Activated CD8-positive, alpha-beta memory T cell treated with anti-CD3 and anti-CD28 coated beads, Interleukin-2, amount 10 ng/mL, durations not matched to agents 7 days and 5 days (primary cell): ENCODE measurements around the gene TMED8. TPM values are rescaled to one million over a fixed set of nuclear protein-coding genes. Genes with fewer than 3 reads are reported as not detected.
"Not testable (repeated sequence)": the region's sequence is repeated elsewhere in the genome, so short reads cannot be mapped to it uniquely, and the experiment has no call there.

Experiments used
- ATAC-seq: fragments of 150-1000 bp; cut with Tn5 transposase; one replicate; pipeline ENCODE4 v1.10.0; 2021; ENCODE audit warnings: moderate library complexity
- CTCF ChIA-PET: fragments of 350-600 bp; sonication (Branson Sonifier 250); formaldehyde crosslinking; loops from one replicate; lab custom pipeline; 2021; ENCODE audit warnings: antibody characterized with exemption; lab: Charles Lee
- DNase-seq: peaks from one replicate; pipeline ENCODE4 v3.0.0-alpha.2; 2020
- H3K27ac Mint-ChIP-seq: one replicate; pipeline ENCODE4 v1.8.0; 2021; ENCODE audit warnings: mild to moderate bottlenecking, mixed read lengths
- H3K27me3 Mint-ChIP-seq: one replicate; pipeline ENCODE4 v1.8.0; 2021; ENCODE audit warnings: mixed read lengths
- H3K36me3 Mint-ChIP-seq: one replicate; pipeline ENCODE4 v1.8.0; 2021; ENCODE audit warnings: mild to moderate bottlenecking, mixed read lengths
- H3K4me1 Mint-ChIP-seq: one replicate; pipeline ENCODE4 v1.8.0; 2021; ENCODE audit warnings: mixed read lengths
- H3K4me3 Mint-ChIP-seq: one replicate; pipeline ENCODE4 v1.8.0; 2021; ENCODE audit warnings: mild to moderate bottlenecking, moderate library complexity, mixed read lengths
- H3K9me3 Mint-ChIP-seq: one replicate; pipeline ENCODE4 v1.8.0; 2022; ENCODE audit warnings: low read depth, mixed read lengths
- total RNA-seq, 2 experiments: library from RNA; stranded (reverse); gene quantifications; one replicate each; pipeline ENCODE4 v1.2.3, GENCODE V29; 2021

TMED8 gene
- total RNA-seq, 2 experiments from 2014 or later, result 17.6 to 24.4 TPM

DNA sequence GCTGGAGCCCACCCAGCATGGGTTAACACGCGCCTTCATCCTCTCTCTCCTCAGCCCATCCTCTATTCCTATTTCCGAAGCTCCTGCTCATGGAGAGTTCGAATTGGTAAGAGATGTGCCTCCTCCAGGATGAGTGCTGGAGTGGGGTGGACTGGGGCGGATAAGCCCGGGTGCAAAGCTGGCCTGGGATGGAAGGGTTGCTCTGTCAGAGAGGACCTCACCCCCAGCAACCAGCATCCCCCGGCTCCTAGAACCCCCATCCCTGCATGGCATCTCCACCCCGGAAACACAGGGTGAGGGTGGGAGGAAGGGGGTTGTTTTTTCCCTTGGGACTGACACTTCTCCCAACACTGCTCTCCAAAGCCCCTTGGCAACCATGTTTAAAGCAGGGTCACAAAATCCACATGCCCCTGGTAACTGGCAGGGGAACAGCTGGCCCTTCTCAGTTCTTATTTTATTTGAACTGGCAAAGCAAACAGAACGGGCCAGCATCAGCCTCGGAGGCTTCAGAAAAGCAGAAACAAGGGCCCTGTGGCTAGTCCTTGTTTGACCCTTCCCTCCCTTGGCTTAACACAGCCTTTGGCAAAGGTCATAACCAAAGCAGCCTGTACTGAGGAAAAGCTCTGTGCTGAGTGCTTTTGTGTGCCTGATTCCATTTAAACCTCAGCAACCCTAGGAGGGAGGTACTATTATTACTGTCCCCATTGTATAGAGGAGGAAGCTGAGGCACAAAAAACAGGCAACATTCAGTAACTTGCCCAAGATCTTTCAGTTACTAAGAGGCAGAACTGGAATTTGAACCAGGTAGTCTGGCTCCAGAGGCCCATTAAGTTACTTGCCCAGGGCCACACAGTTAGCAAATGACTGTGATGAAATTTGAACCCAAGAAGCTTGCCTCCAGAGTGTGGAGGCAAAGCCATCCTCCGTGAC lies 51.8 kb downstream of the TMED8 start:
- no peak for DNase-seq
- ATAC-seq, result no peak
- Mint-ChIP-seq H3K9me3 (no peaks in the 10 kb centered on the region), H3K4me1 (peaks cover 12% of the 10 kb centered on the region), H3K36me3 (no peaks in the 10 kb centered on the region), H3K4me3 (no peak overlapping the region), H3K27ac (no peak overlapping the region), H3K27me3 (no peaks in the 10 kb centered on the region)
- CTCF ChIA-PET, result interaction anchor here (1.1 to 1.9 kb wide), 2 partner anchors 9 kb away, joined by 3 to 7 read pairs; no protein-coding TSS in a partner anchor

DNA sequence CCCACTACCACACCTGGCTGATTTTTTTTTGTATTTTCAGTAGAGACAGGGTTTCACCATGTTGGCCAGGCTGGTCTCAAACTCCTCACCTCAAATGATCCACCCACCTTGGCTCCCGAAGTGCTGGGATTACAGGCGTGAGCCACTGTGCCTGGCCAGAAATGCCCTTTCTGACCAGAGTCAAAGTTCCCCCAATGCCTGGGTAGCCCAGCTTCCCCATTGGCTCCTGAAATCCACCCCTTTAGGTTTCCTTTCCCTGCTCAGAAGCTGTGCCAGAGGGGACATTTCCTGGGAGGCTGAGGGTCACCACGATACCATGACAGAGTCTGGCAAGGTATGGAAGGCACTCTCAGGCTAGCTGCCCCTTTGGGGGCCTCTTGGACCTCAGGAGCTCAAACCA lies 52.6 kb downstream of the TMED8 start:
- CTCF ChIA-PET, result interaction anchor here (1.9 kb wide), 1 partner anchor 9 kb away, joined by 7 read pairs; no protein-coding TSS in a partner anchor
- no peak for DNase-seq
- H3K9me3 Mint-ChIP-seq, result no peaks in the 10 kb centered on the region
- no peak for ATAC-seq
- H3K27me3 Mint-ChIP-seq, result no peaks in the 10 kb centered on the region
- no peaks in the 10 kb centered on the region for H3K36me3 Mint-ChIP-seq
- no peak overlapping the region for H3K4me3 Mint-ChIP-seq
- H3K27ac Mint-ChIP-seq, result no peak overlapping the region
- H3K4me1 Mint-ChIP-seq, result peaks cover 18% of the 10 kb centered on the region

DNA sequence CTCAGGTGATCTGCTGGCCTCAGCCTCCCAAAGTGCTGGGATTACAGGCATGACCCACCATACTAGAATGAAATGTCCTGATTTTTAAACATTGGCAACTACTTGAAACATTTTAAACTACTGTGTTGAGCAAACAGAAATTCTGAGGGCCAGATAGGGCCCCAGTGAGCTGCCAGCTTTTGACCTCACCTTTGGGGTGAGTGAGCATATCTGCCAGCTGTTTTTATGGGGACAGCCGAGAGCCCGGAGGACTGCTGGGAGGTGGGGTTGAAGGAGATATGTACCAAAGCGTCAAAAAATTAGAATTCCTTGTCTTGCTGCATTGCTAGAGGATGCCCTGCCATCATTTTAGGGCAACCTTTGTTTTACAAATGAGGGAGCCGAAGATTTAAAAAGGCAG lies 53.3 kb downstream of the TMED8 start:
- ATAC-seq (no peak), DNase-seq (no peak)
- Mint-ChIP-seq H3K9me3 (no peaks in the 10 kb centered on the region), H3K27me3 (no peaks in the 10 kb centered on the region), H3K4me1 (peaks cover 21% of the 10 kb centered on the region), H3K27ac (no peak overlapping the region), H3K4me3 (no peak overlapping the region), H3K36me3 (no peaks in the 10 kb centered on the region)
- CTCF ChIA-PET, result interaction anchor here (1.9 kb wide), 1 partner anchor 8 kb away, joined by 7 read pairs; no protein-coding TSS in a partner anchor

DNA sequence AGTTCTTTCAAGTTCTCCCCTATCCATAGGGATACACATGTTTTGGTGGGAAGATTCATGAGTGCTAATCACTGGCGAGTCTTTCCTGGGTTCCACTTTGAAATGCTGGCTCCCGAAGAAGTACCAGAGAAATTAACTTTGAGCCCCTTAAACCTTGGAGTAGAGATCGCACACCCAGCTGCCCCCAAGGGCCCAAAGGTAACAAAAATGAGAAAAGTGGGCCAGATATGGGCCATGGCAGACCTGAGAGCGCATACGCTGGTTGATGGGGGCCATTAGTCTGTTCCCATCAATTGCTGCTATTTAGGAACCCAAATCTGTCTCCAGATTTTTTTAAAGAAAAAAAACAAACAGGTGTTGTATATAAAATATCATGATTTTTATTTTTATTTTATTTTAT lies 53.9 kb downstream of the TMED8 start:
- Mint-ChIP-seq H3K27ac (no peak overlapping the region), H3K27me3 (no peaks in the 10 kb centered on the region), H3K9me3 (no peaks in the 10 kb centered on the region), H3K36me3 (no peaks in the 10 kb centered on the region), H3K4me1 (peaks cover 21% of the 10 kb centered on the region), H3K4me3 (no peak overlapping the region)
- ATAC-seq (no peak), DNase-seq (no peak)
- CTCF ChIA-PET, result interaction anchor here (0.8 kb wide), 1 partner anchor 22 kb away, joined by 3 read pairs; no protein-coding TSS in a partner anchor

DNA sequence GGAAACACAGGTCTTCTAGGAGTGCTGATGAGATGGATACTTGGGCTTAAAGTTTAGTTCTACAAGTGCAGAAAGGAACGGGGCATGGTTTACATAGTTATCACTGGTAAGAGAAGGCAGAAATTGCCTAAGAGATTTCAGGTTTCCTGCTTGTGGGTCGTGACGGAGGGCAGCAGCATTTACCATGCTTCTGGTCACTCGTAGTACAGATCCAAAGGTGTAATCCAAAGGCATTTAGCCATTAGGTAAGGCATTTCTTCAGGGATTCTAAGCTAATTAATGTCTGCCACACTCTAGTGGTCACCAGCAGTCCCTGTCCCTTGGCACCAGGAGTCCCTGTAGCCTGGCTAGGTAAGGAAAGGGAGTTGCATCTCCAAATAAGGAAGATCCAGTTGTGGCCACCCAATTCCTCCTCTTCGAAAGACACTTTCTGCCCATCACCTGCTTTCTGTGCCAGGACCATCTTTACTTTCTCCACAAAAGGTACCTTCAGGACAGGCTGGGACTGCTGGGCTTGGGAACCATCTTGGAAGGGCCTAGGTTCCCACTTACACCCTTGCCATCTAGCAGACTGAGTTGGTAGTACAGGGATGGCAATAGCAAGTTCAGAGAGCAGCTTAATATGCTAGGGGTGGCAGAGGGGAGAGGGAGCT lies 54.5 kb downstream of the TMED8 start:
- DNase-seq (no peak), ATAC-seq (no peak)
- CTCF ChIA-PET, result interaction anchor here (0.8 kb wide), 1 partner anchor 21 kb away, joined by 3 read pairs; no protein-coding TSS in a partner anchor
- Mint-ChIP-seq H3K36me3 (no peaks in the 10 kb centered on the region), H3K27ac (peak overlapping the region; percentile 98), H3K27me3 (no peaks in the 10 kb centered on the region), H3K4me3 (peak overlapping the region; percentile 90), H3K9me3 (no peaks in the 10 kb centered on the region), H3K4me1 (peaks cover 21% of the 10 kb centered on the region)

DNA sequence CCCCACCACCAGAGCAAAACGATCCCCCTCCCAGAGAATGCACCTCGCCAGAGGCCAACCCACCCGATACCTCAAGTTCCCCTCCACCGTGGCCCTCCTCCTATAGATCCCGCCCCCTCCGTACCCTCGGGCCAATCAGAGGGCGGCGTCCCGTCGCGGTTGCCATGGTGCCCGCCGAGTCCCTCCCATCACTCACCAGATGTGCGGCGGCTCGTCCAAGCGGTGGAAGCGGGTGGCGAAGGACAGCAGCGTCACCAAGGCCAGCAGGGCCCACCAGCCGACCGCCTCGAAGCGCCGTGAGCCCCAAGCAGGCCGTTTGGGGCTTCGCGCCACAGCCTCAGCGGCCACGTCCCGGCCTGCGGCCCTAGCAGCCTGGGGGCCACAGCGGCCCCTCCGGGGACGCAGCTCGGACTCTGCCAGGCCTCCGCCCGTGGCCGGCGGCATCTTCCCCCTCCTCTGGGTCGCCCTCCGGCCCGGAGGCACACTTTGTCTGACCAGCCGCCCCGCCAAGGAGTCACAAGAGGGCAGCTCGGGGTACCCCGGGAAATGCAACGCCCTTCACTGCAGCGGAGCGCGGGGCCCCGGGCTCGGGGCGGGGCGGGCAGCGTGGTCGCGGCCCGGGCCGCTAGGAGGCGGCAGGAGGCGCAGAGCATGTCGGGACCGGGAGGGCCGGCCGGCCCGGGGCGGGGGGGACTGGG lies 56.5 kb downstream of the TMED8 start, which contains the start of gene POMT2:
Gene POMT2, minus strand, starts transcription at position 646 of the 698 bp plus-strand sequence. Its CDS starts 202 bp downstream, at position 444.
- peaks cover 21% of the 10 kb centered on the region for H3K4me1 Mint-ChIP-seq
- DNase-seq, result peak; percentile 94
- peak within 1 kb of the TSS; percentile 90 for H3K4me3 Mint-ChIP-seq
- no peaks in the 10 kb centered on the region for H3K36me3 Mint-ChIP-seq
- peak; percentile 62 for ATAC-seq
- no peaks in the 10 kb centered on the region for H3K27me3 Mint-ChIP-seq
- CTCF ChIA-PET, result interaction anchor here (1.2 to 3.5 kb wide), 4 partner anchors 13 to 56 kb away, joined by 3 to 29 read pairs (median 4); partner anchors contain the start of genes SAMD15 and TMED8
- peak within 1 kb of the TSS; percentile 98 for H3K27ac Mint-ChIP-seq
- H3K9me3 Mint-ChIP-seq, result no peaks in the 10 kb centered on the region

DNA sequence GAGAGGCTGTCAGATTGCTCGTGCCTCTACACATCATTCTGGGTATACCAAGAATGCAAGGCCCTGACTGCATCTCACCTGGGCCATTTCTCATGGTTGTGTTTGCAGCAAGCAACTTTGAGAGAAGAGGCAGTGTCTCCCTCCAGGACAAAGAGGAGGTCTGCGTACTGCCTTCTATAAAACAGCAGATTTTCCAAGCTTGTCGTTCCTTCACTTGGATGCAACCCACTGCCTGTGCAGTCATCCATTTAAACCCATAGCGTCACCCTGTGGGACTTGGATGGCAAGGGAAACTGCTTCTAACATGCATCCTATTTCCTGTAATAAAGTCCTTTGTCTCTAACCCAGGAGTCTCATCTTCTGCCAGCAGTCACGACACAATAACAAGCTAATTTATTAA lies 57.5 kb downstream of the TMED8 start:
- no peak overlapping the region for H3K27ac Mint-ChIP-seq
- no peaks in the 10 kb centered on the region for H3K36me3 Mint-ChIP-seq
- H3K4me3 Mint-ChIP-seq, result no peak overlapping the region
- DNase-seq, result no peak
- ATAC-seq, result no peak
- H3K9me3 Mint-ChIP-seq, result no peaks in the 10 kb centered on the region
- H3K27me3 Mint-ChIP-seq, result no peaks in the 10 kb centered on the region
- CTCF ChIA-PET, result interaction anchor here (1.5 to 3.5 kb wide), 2 partner anchors 17 to 29 kb away, joined by 3 to 29 read pairs; no protein-coding TSS in a partner anchor
- peaks cover 21% of the 10 kb centered on the region for H3K4me1 Mint-ChIP-seq

DNA sequence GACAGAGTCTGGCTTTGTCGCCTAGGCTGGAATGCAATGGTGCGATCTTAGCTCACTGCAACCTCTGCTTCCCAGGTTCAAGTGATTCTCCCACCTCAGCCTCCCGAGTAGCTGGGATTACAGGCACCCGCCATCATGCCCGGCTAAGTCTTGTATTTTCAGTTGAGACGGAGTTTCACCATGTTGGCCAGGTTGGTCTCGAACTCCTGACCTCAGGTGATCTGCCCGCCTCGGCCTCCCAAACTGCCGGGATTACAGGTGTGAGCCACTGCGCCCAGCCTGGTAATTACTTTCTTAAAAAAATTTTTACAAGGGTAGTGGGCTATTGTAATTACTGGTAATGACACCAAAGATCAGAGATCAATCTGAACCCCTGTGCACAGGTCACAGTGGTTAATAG lies 58.1 kb downstream of the TMED8 start:
- H3K36me3 Mint-ChIP-seq, ATAC-seq, H3K27ac Mint-ChIP-seq, H3K27me3 Mint-ChIP-seq, DNase-seq, H3K4me3 Mint-ChIP-seq, H3K9me3 Mint-ChIP-seq: not testable (repeated sequence)
- peaks cover 21% of the 10 kb centered on the region for H3K4me1 Mint-ChIP-seq
- CTCF ChIA-PET, result interaction anchor here (3.5 kb wide), 1 partner anchor 16 kb away, joined by 29 read pairs; no protein-coding TSS in a partner anchor

DNA sequence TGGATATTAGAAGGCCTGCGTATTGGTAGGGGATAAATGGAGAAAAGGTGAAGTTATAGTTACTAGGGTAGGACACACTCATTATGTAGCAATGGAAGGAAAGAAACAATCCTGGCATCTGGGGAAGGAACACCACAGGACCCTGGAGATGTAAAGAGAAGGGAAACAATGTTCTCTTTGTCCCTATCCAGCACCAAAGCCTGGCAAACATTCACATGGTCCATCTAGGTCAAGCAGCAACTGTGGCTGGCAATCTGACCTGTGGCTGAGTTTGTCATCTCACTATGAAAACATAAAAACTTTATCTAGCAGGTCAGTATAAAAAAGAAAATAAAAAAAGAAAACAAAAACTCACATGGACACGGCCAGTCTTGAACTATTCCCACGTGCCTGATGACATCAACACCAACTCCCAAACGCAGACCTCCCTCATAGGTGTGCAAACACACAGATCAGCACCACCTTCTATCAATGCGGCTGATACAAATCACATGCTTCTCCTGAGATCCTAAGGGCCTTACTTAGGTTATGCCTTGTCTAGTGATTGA lies 58.8 kb downstream of the TMED8 start:
- CTCF ChIA-PET, result no interaction called here
- DNase-seq (no peak), ATAC-seq (no peak)
- Mint-ChIP-seq H3K4me1 (peaks cover 21% of the 10 kb centered on the region), H3K36me3 (no peaks in the 10 kb centered on the region), H3K9me3 (no peaks in the 10 kb centered on the region), H3K27ac (no peak overlapping the region), H3K4me3 (no peak overlapping the region), H3K27me3 (no peaks in the 10 kb centered on the region)

DNA sequence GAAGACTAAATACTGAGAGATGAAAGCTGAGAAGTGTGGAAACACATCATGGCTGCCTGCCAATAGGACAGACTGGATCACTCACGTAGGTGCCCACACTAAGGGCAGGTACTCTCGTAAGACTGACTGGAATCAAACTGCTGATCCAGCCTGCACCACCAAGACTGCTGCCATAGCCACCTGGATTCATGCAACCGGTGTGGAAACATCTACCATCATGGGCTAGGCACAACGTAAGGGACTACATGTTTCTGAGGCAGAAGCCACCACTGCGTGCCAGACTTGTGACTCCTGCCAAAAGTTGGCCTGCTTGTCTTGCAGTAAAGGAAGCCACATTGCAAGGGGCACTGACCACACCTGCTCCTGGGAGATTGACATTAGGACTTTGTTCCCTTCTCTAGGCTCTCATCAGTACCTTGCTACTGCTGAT lies 60.0 kb downstream of the TMED8 start:
- Mint-ChIP-seq H3K4me1 (peaks cover 13% of the 10 kb centered on the region), H3K36me3 (no peaks in the 10 kb centered on the region), H3K4me3 (no peak overlapping the region), H3K27ac (no peak overlapping the region), H3K27me3 (no peaks in the 10 kb centered on the region), H3K9me3 (no peaks in the 10 kb centered on the region)
- CTCF ChIA-PET, result interaction anchor here (0.7 to 3.9 kb wide), 18 partner anchors 7 to 301 kb away, joined by 3 to 170 read pairs (median 6); no protein-coding TSS in a partner anchor
- DNase-seq (no peak), ATAC-seq (no peak)

DNA sequence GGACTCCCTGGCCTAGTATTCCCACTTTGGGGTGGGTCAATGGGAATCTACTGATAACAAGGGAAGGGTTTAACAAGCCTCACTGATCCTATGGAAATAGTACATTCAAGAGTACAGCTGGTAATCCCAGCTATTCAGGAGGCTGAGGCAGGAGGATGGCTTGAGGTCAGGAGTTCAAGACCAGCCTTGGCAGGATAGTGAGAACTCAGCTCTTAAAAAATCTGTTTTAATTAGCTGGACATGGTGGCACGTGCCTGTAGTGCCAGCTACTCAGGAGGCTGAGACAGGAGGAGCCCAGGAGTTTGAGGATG lies 60.7 kb downstream of the TMED8 start:
- H3K4me3 Mint-ChIP-seq, result no peak overlapping the region
- no peak for ATAC-seq
- no peaks in the 10 kb centered on the region for H3K36me3 Mint-ChIP-seq
- DNase-seq, result no peak
- no peaks in the 10 kb centered on the region for H3K27me3 Mint-ChIP-seq
- no peaks in the 10 kb centered on the region for H3K9me3 Mint-ChIP-seq
- no peak overlapping the region for H3K27ac Mint-ChIP-seq
- peaks cover 11% of the 10 kb centered on the region for H3K4me1 Mint-ChIP-seq
- CTCF ChIA-PET, result interaction anchor here (0.6 to 3.9 kb wide), 36 partner anchors 8 to 443 kb away, joined by 3 to 170 read pairs (median 4); partner anchors contain the start of genes SAMD15 and TMED8

DNA sequence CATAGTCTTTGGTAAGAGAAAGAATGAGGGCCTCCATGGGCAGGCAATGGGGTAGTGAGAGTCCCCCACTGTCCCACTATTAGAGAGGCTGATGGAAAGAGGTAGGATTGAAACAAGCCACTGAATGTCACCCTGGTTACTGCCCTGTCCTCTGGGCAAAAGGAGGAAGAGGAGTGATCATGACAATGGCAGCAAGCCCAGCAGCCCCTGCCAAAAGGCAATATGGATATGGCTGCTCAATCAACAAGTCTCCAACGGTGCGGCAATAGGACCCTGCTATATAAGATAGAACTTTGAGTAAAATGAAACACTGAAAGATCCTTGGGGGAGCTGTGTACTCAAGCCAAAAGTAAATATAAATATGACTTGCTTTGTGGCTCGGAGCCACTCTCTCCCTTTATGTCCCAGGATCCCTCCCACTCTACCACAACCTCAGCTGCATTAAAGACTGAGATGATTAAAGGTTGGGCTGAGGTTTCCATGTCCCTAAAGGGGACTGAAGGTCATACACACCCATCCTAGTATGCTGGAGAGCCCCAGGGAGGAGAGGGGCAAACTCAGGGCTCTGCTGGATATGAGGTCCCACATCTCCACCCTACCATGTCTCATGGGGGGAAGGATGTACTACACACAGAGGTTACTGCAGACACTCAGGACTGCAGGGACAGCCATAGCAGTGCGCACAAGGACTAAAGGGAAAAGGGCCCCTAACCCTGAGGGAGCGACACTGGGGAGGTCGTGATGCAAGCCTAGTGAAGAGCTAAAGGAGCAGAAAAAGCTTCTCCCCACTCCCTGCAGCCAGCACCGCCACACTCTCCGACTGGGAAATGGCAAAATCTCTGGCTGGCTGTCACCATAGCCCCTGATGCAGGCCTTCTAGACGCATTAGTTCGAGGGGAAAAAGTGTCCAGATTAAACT lies 62.1 kb downstream of the TMED8 start:
- CTCF ChIA-PET, result interaction anchor here (0.8 to 3.9 kb wide), 11 partner anchors 9 to 239 kb away, joined by 3 to 170 read pairs (median 5); no protein-coding TSS in a partner anchor
- H3K4me1 Mint-ChIP-seq, result peaks cover 6% of the 10 kb centered on the region
- no peak overlapping the region for H3K27ac Mint-ChIP-seq
- no peaks in the 10 kb centered on the region for H3K9me3 Mint-ChIP-seq
- H3K4me3 Mint-ChIP-seq, result no peak overlapping the region
- DNase-seq (no peak), ATAC-seq (no peak)
- no peaks in the 10 kb centered on the region for H3K27me3 Mint-ChIP-seq
- H3K36me3 Mint-ChIP-seq, result no peaks in the 10 kb centered on the region
